ENCODE data around the gene DAPK1.

Gene DAPK1

GRCh38 chr9:87609002-87609401 is 111.3 kb downstream of the DAPK1 start:
- no peak for DNase-seq (ENCODE audit: low read depth in 1 of 2, low spot score in 1 of 2)

GRCh38 chr9:87609486-87609885 is 111.8 kb downstream of the DAPK1 start:
- no peak for DNase-seq (ENCODE audit: low read depth in 1 of 2, low spot score in 1 of 2)

- DNase-seq (ENCODE audit: low read depth in 1 of 2, low spot score in 1 of 2), result no peak
Measured at GRCh38 chr9:87610200-87611155, 112.8 kb downstream of the DAPK1 start.

GRCh38 chr9:87611776-87612175 is 114.1 kb downstream of the DAPK1 start:
- no peak for DNase-seq (ENCODE audit: low read depth in 1 of 2, low spot score in 1 of 2)

- no peak for DNase-seq (ENCODE audit: low read depth in 1 of 2, low spot score in 1 of 2)
Measured at GRCh38 chr9:87612536-87612935, 114.9 kb downstream of the DAPK1 start.

- DNase-seq (ENCODE audit: low read depth in 1 of 2, low spot score in 1 of 2), result no peak
Measured at GRCh38 chr9:87613265-87614111, 115.8 kb downstream of the DAPK1 start.

GRCh38 chr9:87614397-87614796 is 116.7 kb downstream of the DAPK1 start:
- no peak for DNase-seq (ENCODE audit: low read depth in 1 of 2, low spot score in 1 of 2)

- DNase-seq (ENCODE audit: low read depth in 1 of 2, low spot score in 1 of 2), result no peak
Measured at GRCh38 chr9:87615136-87615535, 117.5 kb downstream of the DAPK1 start.

- DNase-seq (ENCODE audit: low read depth in 1 of 2, low spot score in 1 of 2), result no peak
Measured at GRCh38 chr9:87615547-87616148, 118.0 kb downstream of the DAPK1 start.

GRCh38 chr9:87618226-87618625 is 120.6 kb downstream of the DAPK1 start:
- DNase-seq (ENCODE audit: low read depth in 1 of 2, low spot score in 1 of 2), result no peak

- no peak for DNase-seq (ENCODE audit: low read depth in 1 of 2, low spot score in 1 of 2)
Measured at GRCh38 chr9:87618931-87619330, 121.3 kb downstream of the DAPK1 start.

- DNase-seq (ENCODE audit: low read depth in 1 of 2, low spot score in 1 of 2), result no peak
Measured at GRCh38 chr9:87619346-87619745, 121.7 kb downstream of the DAPK1 start.

GRCh38 chr9:87620731-87621322 is 123.2 kb downstream of the DAPK1 start:
- DNase-seq (ENCODE audit: low read depth in 1 of 2, low spot score in 1 of 2), result no peak

GRCh38 chr9:87622098-87622497 is 124.4 kb downstream of the DAPK1 start:
- DNase-seq (ENCODE audit: low read depth in 1 of 2, low spot score in 1 of 2), result no peak

- no peak for DNase-seq (ENCODE audit: low read depth in 1 of 2, low spot score in 1 of 2)
Measured at GRCh38 chr9:87622923-87623322, 125.3 kb downstream of the DAPK1 start.

- no peak for DNase-seq (ENCODE audit: low read depth in 1 of 2, low spot score in 1 of 2)
Measured at GRCh38 chr9:87628346-87628745, 130.7 kb downstream of the DAPK1 start.

GRCh38 chr9:87629104-87629503 is 131.4 kb downstream of the DAPK1 start:
- DNase-seq (ENCODE audit: low read depth in 1 of 2, low spot score in 1 of 2), result no peak

GRCh38 chr9:87630266-87630665 is 132.6 kb downstream of the DAPK1 start:
- DNase-seq (ENCODE audit: low read depth in 1 of 2, low spot score in 1 of 2), result no peak

GRCh38 chr9:87630846-87631245 is 133.2 kb downstream of the DAPK1 start:
- no peak for DNase-seq (ENCODE audit: low read depth in 1 of 2, low spot score in 1 of 2)

- DNase-seq (ENCODE audit: low read depth in 1 of 2, low spot score in 1 of 2), result no peak
Measured at GRCh38 chr9:87635656-87636501, 138.2 kb downstream of the DAPK1 start.
